ENCODE measurements around the gene LCNL1.

The LCNL1 gene

GRCh38 chr9:136957461-136957860 is 25.3 kb upstream of the LCNL1 start:
- DNase-seq (ENCODE audit: low read depth) = no peak
- no peak for TF ChIP-seq CTCF (IDR thresholded peaks at IDR 0.05; ENCODE audit: low read depth, low read length, missing control alignments)
- H3K4me3 ChIP-seq (ENCODE audit: low read depth, low read length) = no peak overlapping the region

GRCh38 chr9:136957901-136958300 is 24.9 kb upstream of the LCNL1 start:
- no peak for DNase-seq (ENCODE audit: low read depth)
- no peak for TF ChIP-seq CTCF (IDR thresholded peaks at IDR 0.05; ENCODE audit: low read depth, low read length, missing control alignments)
- H3K4me3 ChIP-seq (ENCODE audit: low read depth, low read length) = no peak overlapping the region

GRCh38 chr9:136958473-136958872 is 24.3 kb upstream of the LCNL1 start:
- DNase-seq (ENCODE audit: low read depth) = no peak
- H3K4me3 ChIP-seq (ENCODE audit: low read depth, low read length) = no peak overlapping the region
- no peak for TF ChIP-seq CTCF (IDR thresholded peaks at IDR 0.05; ENCODE audit: low read depth, low read length, missing control alignments)

GRCh38 chr9:136958898-136959850 is 23.6 kb upstream of the LCNL1 start:
- H3K4me3 ChIP-seq (ENCODE audit: low read depth, low read length) = no peak overlapping the region
- TF ChIP-seq CTCF (IDR thresholded peaks at IDR 0.05; ENCODE audit: low read depth, low read length, missing control alignments) = no peak
- no peak for DNase-seq (ENCODE audit: low read depth)

- H3K4me3 ChIP-seq (ENCODE audit: low read depth, low read length) = no peak overlapping the region
- DNase-seq (ENCODE audit: low read depth) = no peak
- TF ChIP-seq CTCF (IDR thresholded peaks at IDR 0.05; ENCODE audit: low read depth, low read length, missing control alignments) = no peak
Observed at GRCh38 chr9:136960212-136960937, 22.4 kb upstream of the LCNL1 start.

GRCh38 chr9:136960938-136961275 is 21.9 kb upstream of the LCNL1 start:
- no peak overlapping the region for H3K4me3 ChIP-seq (ENCODE audit: low read depth, low read length)
- DNase-seq (ENCODE audit: low read depth) = no peak
- TF ChIP-seq CTCF (IDR thresholded peaks at IDR 0.05; ENCODE audit: low read depth, low read length, missing control alignments) = no peak
